Medulla oblongata (tissue), 1 donor: ENCODE measurements around the gene AIFM2.

Experiments
- DNase-seq: peaks from one replicate; pipeline ENCODE4 v3.0.0-alpha.2; 2015; ENCODE audit errors: extremely low spot score

AIFM2 gene

DNA sequence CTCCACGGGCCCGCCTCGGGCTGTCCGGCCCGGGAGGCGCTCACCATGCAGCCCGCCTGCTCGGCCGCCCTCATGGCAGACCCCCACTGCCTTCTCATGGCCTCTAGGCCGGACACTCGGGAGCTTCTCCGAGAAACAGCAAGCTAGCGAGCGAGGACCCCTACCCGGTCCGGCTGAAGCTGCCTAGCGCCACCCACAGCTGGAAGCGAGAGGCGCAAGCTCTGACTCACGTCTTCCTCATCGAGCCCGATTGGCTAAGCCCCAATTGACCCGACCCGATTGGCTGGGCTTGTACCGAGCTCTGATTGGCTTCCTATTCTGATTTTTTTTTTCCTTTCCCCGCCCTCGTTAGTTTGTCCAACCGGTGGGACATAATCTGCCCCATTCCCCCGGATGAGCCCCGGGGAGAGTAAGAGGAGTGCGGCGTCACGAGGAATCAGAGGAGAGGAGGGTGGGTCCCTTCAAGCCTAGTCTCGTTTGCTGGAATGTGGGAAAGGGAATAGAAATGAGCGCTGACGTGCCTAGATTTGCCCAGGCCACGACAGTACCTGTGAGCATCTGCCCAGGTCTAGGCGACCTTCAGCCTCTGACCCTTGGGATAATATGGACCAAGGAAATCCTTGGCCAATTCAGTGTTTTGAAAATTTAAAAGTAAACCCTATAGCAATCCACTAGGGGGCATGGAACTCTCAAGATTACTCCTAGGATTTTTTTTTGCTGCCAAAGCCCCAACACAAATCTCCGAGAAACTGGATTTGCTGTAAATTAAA lies 14.0 kb upstream of the AIFM2 start, which contains the start of gene TYSND1:
TSS of gene TYSND1 (minus strand) at position 212 of the 770 bp plus-strand sequence. CDS start at position 98, 114 bp downstream.
- peak; percentile 99 for DNase-seq

DNA sequence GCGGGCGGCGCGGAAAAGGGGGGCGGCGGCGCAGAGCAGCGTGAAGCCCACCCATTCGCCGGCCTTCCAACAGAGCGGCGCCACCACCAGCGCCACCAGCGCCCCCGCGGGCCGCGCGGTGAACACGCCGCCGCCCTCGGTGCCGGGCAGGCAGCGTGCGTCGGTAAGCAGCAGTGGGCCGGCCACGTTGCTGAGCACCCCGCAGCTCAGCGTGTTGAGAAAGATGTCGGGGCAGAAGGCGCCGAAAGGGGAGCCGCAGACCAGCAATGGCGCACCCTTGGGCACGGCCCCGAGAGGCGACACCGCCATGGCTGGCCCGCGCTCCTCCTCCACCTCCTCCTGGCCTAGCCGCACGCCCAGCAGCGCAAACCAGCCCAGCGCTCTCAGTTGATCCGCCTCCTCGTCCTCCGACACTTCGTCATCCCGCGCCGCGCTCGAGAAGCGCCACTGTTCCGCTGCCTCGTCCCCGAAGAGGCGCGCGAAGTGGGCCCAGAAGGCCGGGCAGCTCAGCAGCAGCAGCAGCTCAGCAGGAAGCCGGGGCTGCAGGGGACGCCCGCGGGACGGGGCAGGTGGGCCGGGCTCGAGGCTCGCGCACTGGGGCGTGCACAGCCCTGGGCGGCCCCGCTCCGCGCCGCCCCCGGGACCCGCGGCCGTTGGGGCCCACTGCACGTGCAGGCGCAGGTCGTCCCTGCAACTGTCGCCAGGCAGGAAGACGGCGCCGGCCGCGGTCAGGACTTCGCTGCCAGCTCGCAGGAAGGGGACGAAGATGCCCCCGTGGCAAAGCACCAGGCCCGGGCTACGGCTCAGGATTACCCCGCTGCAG lies 13.3 kb upstream of the AIFM2 start:
- peak; percentile 60 for DNase-seq

- DNase-seq = no peak
Measured at GRCh38 chr10:70145166-70145665, 12.6 kb upstream of the AIFM2 start.

- DNase-seq = no peak
Measured at GRCh38 chr10:70144372-70145110, 11.9 kb upstream of the AIFM2 start.

GRCh38 chr10:70142555-70142954 lies 9.9 kb upstream of the AIFM2 start:
- DNase-seq = no peak

GRCh38 chr10:70140297-70140696 lies 7.7 kb upstream of the AIFM2 start:
- no peak for DNase-seq

DNA sequence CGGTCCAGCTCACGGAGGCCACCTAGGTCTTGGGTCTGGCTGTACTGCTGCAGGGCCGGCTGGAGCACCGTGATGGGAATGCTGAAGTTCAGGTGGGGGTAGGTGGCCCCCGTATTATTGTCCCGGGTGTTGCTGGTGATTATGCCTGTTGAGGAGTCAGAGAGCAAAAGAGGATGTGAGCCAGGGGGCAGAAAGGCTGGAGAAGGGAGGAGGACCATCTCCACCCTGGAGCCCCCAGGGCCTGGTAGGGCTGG lies 7.3 kb upstream of the AIFM2 start:
- no peak for DNase-seq

DNA sequence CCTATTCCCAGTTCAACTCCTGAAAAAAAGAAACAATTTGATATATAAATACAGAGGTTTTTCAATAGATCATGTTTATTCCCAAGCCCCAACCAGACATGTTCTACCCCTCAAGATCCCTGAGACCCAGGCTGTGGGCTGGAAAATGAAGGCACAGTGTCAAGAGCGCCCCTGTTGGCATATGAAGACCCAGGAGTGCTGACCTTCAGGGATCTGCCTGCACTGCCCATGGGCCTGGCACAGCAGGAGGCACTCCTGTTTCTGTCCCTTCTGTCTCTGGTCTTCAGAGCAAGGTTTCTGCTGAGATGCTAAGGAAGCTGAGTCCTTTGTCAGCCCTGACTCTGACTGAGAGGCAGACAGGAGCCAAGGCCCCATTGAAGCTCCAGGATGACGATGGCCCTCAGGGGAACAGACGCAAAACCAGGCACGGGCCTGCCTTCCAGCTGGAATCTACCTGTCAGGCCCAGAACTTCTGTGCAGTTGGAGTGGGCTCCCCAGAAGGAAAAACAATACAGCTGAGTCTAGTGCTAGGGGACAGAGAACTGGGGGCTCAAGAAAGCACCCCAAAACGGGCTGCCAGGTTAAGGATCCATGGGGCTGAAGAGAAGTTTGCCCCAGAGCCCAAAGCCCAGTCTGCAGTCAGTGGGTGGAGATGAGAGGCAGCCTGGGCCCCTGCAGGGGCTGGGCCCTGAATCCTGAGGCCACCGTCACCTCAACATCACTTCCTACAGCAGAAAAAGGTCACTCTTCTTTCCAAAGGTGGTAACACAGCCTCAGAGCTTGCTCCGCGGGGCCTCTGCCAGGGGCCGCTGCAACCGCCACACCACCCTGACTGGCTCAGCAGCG lies 6.7 kb upstream of the AIFM2 start:
- DNase-seq = no peak

GRCh38 chr10:70137927-70138883 lies 5.6 kb upstream of the AIFM2 start:
- no peak for DNase-seq

DNA sequence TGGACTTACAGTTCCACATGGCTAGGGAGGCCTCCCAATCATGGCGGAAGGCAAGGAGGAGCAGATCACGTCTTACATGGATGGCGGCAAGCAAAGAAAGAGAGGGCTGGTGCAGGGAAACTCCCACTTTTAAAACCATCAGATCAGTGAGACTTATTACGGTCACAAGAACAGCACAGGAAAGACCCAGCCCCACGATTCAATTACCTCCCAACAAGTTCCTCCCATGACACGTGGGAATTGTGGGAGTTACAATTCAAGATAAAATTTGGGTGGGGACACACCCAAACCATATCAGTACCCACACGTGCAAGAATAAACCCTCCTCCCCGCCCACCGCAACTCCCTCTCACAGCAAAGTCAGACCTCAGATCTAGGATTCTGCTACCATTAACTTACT lies 4.5 kb upstream of the AIFM2 start:
- DNase-seq = no peak

GRCh38 chr10:70135684-70136083 lies 3.1 kb upstream of the AIFM2 start:
- no peak for DNase-seq

GRCh38 chr10:70135046-70135445 lies 2.4 kb upstream of the AIFM2 start:
- no peak for DNase-seq

- DNase-seq = no peak
Measured at GRCh38 chr10:70131560-70131937, 1.1 kb downstream of the AIFM2 start.

- DNase-seq = no peak
Measured at GRCh38 chr10:70130878-70131559, 1.6 kb downstream of the AIFM2 start.

DNA sequence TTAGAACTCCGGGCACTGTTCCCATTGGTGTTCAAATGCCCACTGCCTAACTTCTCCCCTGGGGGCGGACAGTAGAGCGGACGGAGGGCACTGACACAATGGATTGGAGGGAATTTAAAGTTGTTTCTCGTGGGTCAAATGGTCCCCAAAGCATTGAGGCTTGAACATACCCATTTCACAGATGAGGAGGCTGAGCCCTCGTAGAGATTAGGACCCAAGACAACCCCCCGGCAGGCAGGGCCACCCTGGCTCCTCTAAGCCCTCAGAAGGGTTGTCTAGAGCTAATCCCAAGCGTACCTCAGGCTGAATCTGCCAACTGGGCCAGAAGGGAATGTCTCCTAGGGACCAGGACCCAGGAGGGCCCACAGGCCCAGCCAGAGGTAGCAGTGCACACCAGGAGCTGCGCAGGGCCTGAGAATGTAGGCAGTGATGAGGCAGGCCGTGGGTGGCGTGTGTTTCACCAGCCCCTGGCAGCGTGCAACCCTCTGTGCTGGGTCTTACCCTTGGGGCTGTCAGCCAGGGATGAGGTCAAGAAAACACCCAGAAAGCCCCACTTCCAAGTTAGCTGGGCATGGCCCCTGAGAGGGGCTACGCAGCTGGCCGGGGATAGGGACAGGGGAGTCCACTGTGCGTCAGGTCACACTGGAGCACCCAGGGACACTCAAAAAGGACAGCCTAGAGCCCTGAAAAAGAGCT lies 5.8 kb downstream of the AIFM2 start:
- no peak for DNase-seq

GRCh38 chr10:70125918-70126552 lies 6.6 kb downstream of the AIFM2 start:
- DNase-seq = no peak

GRCh38 chr10:70124918-70125317 lies 7.7 kb downstream of the AIFM2 start:
- DNase-seq = no peak

- DNase-seq = no peak
Measured at GRCh38 chr10:70124415-70124814, 8.2 kb downstream of the AIFM2 start.

DNA sequence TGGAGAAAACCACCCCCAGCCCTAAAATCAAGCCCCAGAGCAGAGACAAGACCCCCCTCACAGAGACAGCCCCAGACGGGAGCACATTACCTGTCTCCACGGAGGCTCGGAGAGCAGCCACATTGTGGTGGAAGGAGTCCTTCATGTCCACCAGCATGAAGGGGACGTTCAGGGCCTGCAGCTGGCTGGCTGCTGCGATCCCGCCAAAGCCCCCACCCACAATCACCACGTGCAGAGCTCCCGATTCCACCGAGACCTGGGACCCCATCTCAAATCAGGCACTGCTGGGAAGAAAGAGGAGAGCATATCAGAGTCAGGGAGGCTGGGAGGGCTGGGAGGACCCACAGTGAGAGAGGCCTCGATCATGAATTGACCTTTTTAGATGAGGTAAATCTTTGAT lies 8.8 kb downstream of the AIFM2 start:
- DNase-seq = no peak
